HL-60 (cell line): ENCODE results near the gene VSIG10L.

Experiments
- DNase-seq, 2 experiments: peaks; one replicate each; pipeline ENCODE4 v3.0.0-alpha.2; 2010 to 2020; ENCODE audit warnings: low read depth in 1 of 2, low spot score in 1 of 2
- H3K27ac ChIP-seq: fragments of 250-450 bp; sonication (Bioruptor Pico); replicated peaks from 2 replicates; pipeline ENCODE4 v1.5.1; 2020; ENCODE audit warnings: mild to moderate bottlenecking, moderate library complexity
- H3K27me3 ChIP-seq: fragments of 250-450 bp; sonication (Bioruptor Pico); 2 replicates; pipeline ENCODE4 v1.5.1; 2021; ENCODE audit warnings: mild to moderate bottlenecking, moderate library complexity; ENCODE audit not compliant: insufficient read depth, poor library complexity, severe bottlenecking
- H3K4me3 ChIP-seq: replicated peaks from 2 replicates; pipeline ENCODE4 v1.5.1; 2011; ENCODE audit warnings: mild to moderate bottlenecking, control low read depth, low read length; ENCODE audit not compliant: insufficient read depth
- GABPA ChIP-seq: IDR thresholded peaks from 2 replicates; pipeline ENCODE4 v1.6.1; 2012; ENCODE audit warnings: low read depth
- POLR2AphosphoS5 ChIP-seq: IDR thresholded peaks from 2 replicates; pipeline ENCODE4 v1.6.1; 2012; ENCODE audit warnings: low read depth
- SPI1 ChIP-seq: IDR thresholded peaks from 2 replicates; pipeline ENCODE4 v1.6.1; 2012; ENCODE audit warnings: low read depth, mild to moderate bottlenecking, borderline replicate concordance
- TF ChIP-seq, protein P1 (sequence below): IDR thresholded peaks from 2 replicates; pipeline ENCODE4 v1.6.1; 2012; ENCODE audit warnings: low read depth; ENCODE audit not compliant: insufficient replicate concordance
- TF ChIP-seq, protein P2 (sequence below): IDR thresholded peaks from one replicate; pipeline ENCODE4 v1.5.1; 2011; ENCODE audit warnings: low read length, control low read depth, inconsistent platforms; ENCODE audit not compliant: insufficient read depth

Gene VSIG10L

DNA sequence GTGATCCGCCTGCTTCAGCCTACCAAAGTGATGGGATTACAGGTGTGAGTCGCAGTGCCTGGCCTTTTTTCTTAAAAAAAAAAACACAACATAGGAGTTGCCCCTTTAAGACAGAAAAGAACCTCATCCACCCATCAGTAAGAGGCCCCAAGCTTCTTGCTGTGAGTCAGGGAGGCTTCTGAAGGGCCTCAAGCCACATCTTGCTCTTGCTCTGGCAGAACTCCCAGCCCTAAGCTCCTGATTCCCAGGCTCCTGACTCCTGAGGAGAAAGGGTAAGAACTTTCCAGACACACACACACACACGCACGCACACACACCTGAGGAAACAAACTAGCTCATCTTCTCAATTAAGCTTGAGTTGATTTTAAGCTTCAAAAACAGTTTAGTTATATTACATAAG, 17.4 kb upstream of the VSIG10L start:
- DNase-seq, result no peak
- H3K27me3 ChIP-seq, result no peaks in the 10 kb centered on the region
- no peak overlapping the region for H3K27ac ChIP-seq
- no peak for TF ChIP-seq POLR2AphosphoS5
- no peak for TF ChIP-seq GABPA
- TF ChIP-seq, protein P1, sequence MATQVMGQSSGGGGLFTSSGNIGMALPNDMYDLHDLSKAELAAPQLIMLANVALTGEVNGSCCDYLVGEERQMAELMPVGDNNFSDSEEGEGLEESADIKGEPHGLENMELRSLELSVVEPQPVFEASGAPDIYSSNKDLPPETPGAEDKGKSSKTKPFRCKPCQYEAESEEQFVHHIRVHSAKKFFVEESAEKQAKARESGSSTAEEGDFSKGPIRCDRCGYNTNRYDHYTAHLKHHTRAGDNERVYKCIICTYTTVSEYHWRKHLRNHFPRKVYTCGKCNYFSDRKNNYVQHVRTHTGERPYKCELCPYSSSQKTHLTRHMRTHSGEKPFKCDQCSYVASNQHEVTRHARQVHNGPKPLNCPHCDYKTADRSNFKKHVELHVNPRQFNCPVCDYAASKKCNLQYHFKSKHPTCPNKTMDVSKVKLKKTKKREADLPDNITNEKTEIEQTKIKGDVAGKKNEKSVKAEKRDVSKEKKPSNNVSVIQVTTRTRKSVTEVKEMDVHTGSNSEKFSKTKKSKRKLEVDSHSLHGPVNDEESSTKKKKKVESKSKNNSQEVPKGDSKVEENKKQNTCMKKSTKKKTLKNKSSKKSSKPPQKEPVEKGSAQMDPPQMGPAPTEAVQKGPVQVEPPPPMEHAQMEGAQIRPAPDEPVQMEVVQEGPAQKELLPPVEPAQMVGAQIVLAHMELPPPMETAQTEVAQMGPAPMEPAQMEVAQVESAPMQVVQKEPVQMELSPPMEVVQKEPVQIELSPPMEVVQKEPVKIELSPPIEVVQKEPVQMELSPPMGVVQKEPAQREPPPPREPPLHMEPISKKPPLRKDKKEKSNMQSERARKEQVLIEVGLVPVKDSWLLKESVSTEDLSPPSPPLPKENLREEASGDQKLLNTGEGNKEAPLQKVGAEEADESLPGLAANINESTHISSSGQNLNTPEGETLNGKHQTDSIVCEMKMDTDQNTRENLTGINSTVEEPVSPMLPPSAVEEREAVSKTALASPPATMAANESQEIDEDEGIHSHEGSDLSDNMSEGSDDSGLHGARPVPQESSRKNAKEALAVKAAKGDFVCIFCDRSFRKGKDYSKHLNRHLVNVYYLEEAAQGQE, result no peak
- TF ChIP-seq, protein P2, sequence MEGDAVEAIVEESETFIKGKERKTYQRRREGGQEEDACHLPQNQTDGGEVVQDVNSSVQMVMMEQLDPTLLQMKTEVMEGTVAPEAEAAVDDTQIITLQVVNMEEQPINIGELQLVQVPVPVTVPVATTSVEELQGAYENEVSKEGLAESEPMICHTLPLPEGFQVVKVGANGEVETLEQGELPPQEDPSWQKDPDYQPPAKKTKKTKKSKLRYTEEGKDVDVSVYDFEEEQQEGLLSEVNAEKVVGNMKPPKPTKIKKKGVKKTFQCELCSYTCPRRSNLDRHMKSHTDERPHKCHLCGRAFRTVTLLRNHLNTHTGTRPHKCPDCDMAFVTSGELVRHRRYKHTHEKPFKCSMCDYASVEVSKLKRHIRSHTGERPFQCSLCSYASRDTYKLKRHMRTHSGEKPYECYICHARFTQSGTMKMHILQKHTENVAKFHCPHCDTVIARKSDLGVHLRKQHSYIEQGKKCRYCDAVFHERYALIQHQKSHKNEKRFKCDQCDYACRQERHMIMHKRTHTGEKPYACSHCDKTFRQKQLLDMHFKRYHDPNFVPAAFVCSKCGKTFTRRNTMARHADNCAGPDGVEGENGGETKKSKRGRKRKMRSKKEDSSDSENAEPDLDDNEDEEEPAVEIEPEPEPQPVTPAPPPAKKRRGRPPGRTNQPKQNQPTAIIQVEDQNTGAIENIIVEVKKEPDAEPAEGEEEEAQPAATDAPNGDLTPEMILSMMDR, result no peak
- no peak for TF ChIP-seq SPI1
- no peak overlapping the region for H3K4me3 ChIP-seq

DNA sequence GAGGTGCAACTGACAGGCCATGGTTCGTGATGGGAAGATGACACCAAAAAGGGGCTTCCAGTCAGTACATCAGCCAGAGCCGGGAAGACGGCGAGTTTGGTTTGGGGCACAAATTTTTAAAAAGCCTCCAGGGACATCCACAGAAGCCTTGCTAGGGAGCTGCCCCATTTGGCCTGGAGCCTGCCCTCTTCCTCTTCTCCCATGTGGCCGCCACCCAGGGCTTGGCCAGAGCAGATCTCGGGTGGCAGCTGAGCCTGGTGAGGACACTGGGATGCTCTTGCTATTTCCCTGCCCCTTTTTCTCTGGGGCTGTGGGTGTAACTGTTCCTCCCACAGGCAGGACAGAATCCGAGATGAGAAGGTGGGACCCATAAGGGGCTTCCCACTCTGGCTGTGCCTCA, 16.0 kb upstream of the VSIG10L start:
- Histone ChIP-seq H3K4me3 (no peak overlapping the region), H3K27ac (no peak overlapping the region), H3K27me3 (no peaks in the 10 kb centered on the region)
- TF ChIP-seq, protein P1, result no peak
- no peak for TF ChIP-seq GABPA
- no peak for TF ChIP-seq POLR2AphosphoS5
- TF ChIP-seq, protein P2, result no peak
- TF ChIP-seq SPI1, result no peak
- no peak for DNase-seq

DNA sequence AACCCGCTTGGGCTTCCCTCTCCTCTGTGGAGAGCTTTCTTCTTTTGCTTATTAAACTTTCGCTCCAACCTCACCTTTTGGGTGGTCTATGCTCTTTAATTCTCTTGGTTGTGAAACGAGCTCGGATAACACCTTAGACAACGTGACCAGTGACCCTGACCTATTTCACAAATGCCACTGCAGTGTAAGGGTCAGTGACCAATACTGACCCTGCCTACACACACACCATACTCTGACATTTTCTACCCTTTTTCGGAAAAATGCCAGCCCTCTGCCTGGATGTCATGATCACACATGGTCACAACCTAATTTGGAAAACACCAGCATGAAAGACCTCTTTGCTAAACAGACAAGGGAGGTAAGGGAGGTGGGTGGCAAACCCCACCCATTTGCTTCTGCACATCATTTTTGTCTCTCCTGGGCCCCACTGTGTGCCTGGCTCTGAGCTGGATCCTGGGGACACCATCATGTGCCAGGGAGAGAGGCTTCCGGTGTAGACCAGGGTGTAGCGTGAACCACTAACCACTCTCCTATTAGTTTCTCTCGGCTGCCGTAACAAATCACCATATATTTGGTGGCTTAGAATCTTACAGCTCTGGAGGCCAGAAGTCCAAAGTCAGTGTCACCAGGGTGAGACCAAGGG, 14.3 kb upstream of the VSIG10L start:
- no peak overlapping the region for H3K27ac ChIP-seq
- TF ChIP-seq, protein P2, result no peak
- TF ChIP-seq, protein P1, result no peak
- H3K4me3 ChIP-seq, result no peak overlapping the region
- no peak for DNase-seq
- H3K27me3 ChIP-seq, result no peaks in the 10 kb centered on the region
